ENCODE measurements around the gene GADD45B. TPM values are rescaled to one million over a fixed set of nuclear protein-coding genes. Genes with fewer than 3 reads are reported as not detected.

GADD45B gene
- total and polyA plus RNA-seq, 2 donors (not counting 1 experiment from before 2014, with no cell fraction given): 32.5 to 61.7 TPM

- peaks cover 21% of the 10 kb centered on the region for H3K36me3 ChIP-seq (ENCODE audit: control insufficient read depth, insufficient read depth, low read length)
- H3K4me3 ChIP-seq (replicated peaks in 1 of 4; ENCODE audit: control extremely low read depth in 1 of 4, insufficient read depth in 1 of 4, low read depth in 3 of 4, low read length in 4 of 4): no peak overlapping the region
- H2AFZ ChIP-seq (ENCODE audit: low read length): no peak overlapping the region
- no peak for DNase-seq (ENCODE audit: low read depth in 2 of 2)
- H3K4me1 ChIP-seq (ENCODE audit: control insufficient read depth, extremely low read depth, insufficient read depth, low read length): no peaks in the 10 kb centered on the region
- TF ChIP-seq CTCF (conservative IDR thresholded peaks at IDR 0.05 in 1 of 2, IDR thresholded peaks at IDR 0.05 in 1 of 2; ENCODE audit: low read depth in 1 of 2, low read length in 2 of 2): no peak
- no peak for TF ChIP-seq EZH2 (IDR thresholded peaks at IDR 0.05; ENCODE audit: low read length, missing control alignments)
- H3K27me3 ChIP-seq (ENCODE audit: control insufficient read depth, insufficient read depth, low read length): no peaks in the 10 kb centered on the region
- no peaks in the 10 kb centered on the region for H4K20me1 ChIP-seq (ENCODE audit: control insufficient read depth, extremely low read depth, insufficient read depth, low read length)
- no peaks in the 10 kb centered on the region for H3K9me3 ChIP-seq (ENCODE audit: control insufficient read depth, insufficient read depth, low read depth, low read length)
- H3K27ac ChIP-seq (ENCODE audit: insufficient read depth, low read length): no peak overlapping the region
- no peak overlapping the region for H3K9ac ChIP-seq (ENCODE audit: insufficient read depth, low read length)
- no peak overlapping the region for H3K4me2 ChIP-seq (ENCODE audit: extremely low read depth, insufficient read depth, low read length)
- H3K79me2 ChIP-seq (ENCODE audit: control insufficient read depth, insufficient read depth, low read length): peaks cover 65% of the 10 kb centered on the region
Observed at GRCh38 chr19:2443116-2443784, 32.7 kb upstream of the GADD45B start.

- H3K4me2 ChIP-seq (ENCODE audit: extremely low read depth, insufficient read depth, low read length): no peak overlapping the region
- H3K27me3 ChIP-seq (ENCODE audit: control insufficient read depth, insufficient read depth, low read length): no peaks in the 10 kb centered on the region
- H2AFZ ChIP-seq (ENCODE audit: low read length): no peak overlapping the region
- no peak overlapping the region for H3K27ac ChIP-seq (ENCODE audit: insufficient read depth, low read length)
- TF ChIP-seq CTCF (conservative IDR thresholded peaks at IDR 0.05 in 1 of 2, IDR thresholded peaks at IDR 0.05 in 1 of 2; ENCODE audit: low read depth in 1 of 2, low read length in 2 of 2) (no peak), EZH2 (IDR thresholded peaks at IDR 0.05; ENCODE audit: low read length, missing control alignments) (no peak)
- peaks cover 20% of the 10 kb centered on the region for H3K36me3 ChIP-seq (ENCODE audit: control insufficient read depth, insufficient read depth, low read length)
- no peaks in the 10 kb centered on the region for H3K4me1 ChIP-seq (ENCODE audit: control insufficient read depth, extremely low read depth, insufficient read depth, low read length)
- DNase-seq (ENCODE audit: low read depth in 2 of 2): no peak
- H4K20me1 ChIP-seq (ENCODE audit: control insufficient read depth, extremely low read depth, insufficient read depth, low read length): no peaks in the 10 kb centered on the region
- no peaks in the 10 kb centered on the region for H3K9me3 ChIP-seq (ENCODE audit: control insufficient read depth, insufficient read depth, low read depth, low read length)
- H3K79me2 ChIP-seq (ENCODE audit: control insufficient read depth, insufficient read depth, low read length): peaks cover 67% of the 10 kb centered on the region
- no peak overlapping the region for H3K9ac ChIP-seq (ENCODE audit: insufficient read depth, low read length)
- H3K4me3 ChIP-seq (replicated peaks in 1 of 4; ENCODE audit: control extremely low read depth in 1 of 4, insufficient read depth in 1 of 4, low read depth in 3 of 4, low read length in 4 of 4): no peak overlapping the region
Observed at GRCh38 chr19:2443785-2444182, 32.1 kb upstream of the GADD45B start.

- Histone ChIP-seq H3K79me2 (ENCODE audit: control insufficient read depth, insufficient read depth, low read length) (peaks cover 73% of the 10 kb centered on the region), H3K9ac (ENCODE audit: insufficient read depth, low read length) (no peak overlapping the region), H2AFZ (ENCODE audit: low read length) (no peak overlapping the region), H3K4me2 (ENCODE audit: extremely low read depth, insufficient read depth, low read length) (no peak overlapping the region), H4K20me1 (ENCODE audit: control insufficient read depth, extremely low read depth, insufficient read depth, low read length) (no peaks in the 10 kb centered on the region), H3K27me3 (ENCODE audit: control insufficient read depth, insufficient read depth, low read length) (no peaks in the 10 kb centered on the region), H3K27ac (ENCODE audit: insufficient read depth, low read length) (no peak overlapping the region), H3K4me3 (replicated peaks in 1 of 4; ENCODE audit: control extremely low read depth in 1 of 4, insufficient read depth in 1 of 4, low read depth in 3 of 4, low read length in 4 of 4) (no peak overlapping the region), H3K4me1 (ENCODE audit: control insufficient read depth, extremely low read depth, insufficient read depth, low read length) (no peaks in the 10 kb centered on the region), H3K36me3 (ENCODE audit: control insufficient read depth, insufficient read depth, low read length) (peaks cover 20% of the 10 kb centered on the region), H3K9me3 (ENCODE audit: control insufficient read depth, insufficient read depth, low read depth, low read length) (no peaks in the 10 kb centered on the region)
- TF ChIP-seq EZH2 (IDR thresholded peaks at IDR 0.05; ENCODE audit: low read length, missing control alignments): no peak
- TF ChIP-seq CTCF (conservative IDR thresholded peaks at IDR 0.05 in 1 of 2, IDR thresholded peaks at IDR 0.05 in 1 of 2; ENCODE audit: low read depth in 1 of 2, low read length in 2 of 2): no peak
- DNase-seq (ENCODE audit: low read depth in 2 of 2): no peak
Observed at GRCh38 chr19:2444251-2445002, 31.5 kb upstream of the GADD45B start.

All from fibroblast of lung (primary cell).